Stimulated activated naive CD8-positive, alpha-beta T cell treated with anti-CD3 and anti-CD28 coated beads, Interleukin-15, Interleukin-2, amounts not matched to agents 100 ng/mL and 50 ng/mL, for 24 hours (primary cell): ENCODE results near the gene FNTB.

Source experiments
- H3K27ac Mint-ChIP-seq: one replicate; pipeline ENCODE4 v1.8.0; 2021; ENCODE audit warnings: mild to moderate bottlenecking, mixed read lengths
- H3K27me3 Mint-ChIP-seq: one replicate; pipeline ENCODE4 v1.8.0; 2021; ENCODE audit warnings: mixed read lengths
- H3K36me3 Mint-ChIP-seq: one replicate; pipeline ENCODE4 v1.8.0; 2021; ENCODE audit warnings: low read depth, mixed read lengths
- H3K4me1 Mint-ChIP-seq: one replicate; pipeline ENCODE4 v1.8.0; 2021; ENCODE audit warnings: low read depth, mixed read lengths
- H3K4me3 Mint-ChIP-seq: one replicate; pipeline ENCODE4 v1.8.0; 2021; ENCODE audit warnings: mild to moderate bottlenecking, mixed read lengths
- H3K9me3 Mint-ChIP-seq: one replicate; pipeline ENCODE4 v1.8.0; 2021; ENCODE audit warnings: mixed read lengths

FNTB gene

GRCh38 chr14:64986648-64987437 lies at the start of gene FNTB:
Gene FNTB, plus strand, starts transcription at chr14:64986895. Its CDS starts 59 bp downstream, at chr14:64986954.
- Mint-ChIP-seq H3K4me1 (peaks cover 49% of the 10 kb centered on the region), H3K9me3 (no peaks in the 10 kb centered on the region), H3K4me3 (peak within 1 kb of the TSS; percentile 94), H3K27me3 (peaks cover 8% of the 10 kb centered on the region), H3K36me3 (peaks cover 11% of the 10 kb centered on the region), H3K27ac (peak within 1 kb of the TSS; percentile 99)

DNA sequence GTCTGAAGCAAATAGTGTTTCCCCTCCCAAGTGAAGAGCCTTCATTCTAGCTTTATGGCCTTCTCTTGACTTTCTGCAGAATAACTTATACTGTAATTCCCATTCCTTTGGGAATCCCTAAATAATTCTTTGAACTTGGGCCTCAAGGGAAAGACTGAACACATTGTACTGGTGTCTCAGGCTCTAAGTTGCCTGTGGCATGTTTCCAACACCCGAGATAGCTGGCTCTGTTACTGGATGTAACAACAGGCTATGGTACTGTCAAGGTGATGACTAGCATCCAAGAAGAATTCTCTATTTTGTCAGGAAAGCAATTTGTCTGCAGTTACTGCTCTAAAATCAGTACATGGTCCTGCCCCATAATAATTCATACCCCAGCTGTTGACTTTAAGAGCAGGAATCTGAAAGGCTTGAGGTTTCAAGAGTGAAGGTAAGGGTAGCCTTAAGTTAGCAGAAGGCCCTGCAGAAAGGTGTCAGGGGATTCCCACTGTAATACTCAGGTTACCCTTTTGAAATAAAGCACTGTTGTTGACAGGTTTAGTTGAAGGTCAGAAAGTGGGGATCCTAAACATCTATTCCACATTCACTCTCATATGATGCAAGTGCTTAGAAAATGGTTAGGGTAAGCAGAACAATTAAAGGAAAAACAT lies 49.4 kb upstream of the FNTB start:
- Mint-ChIP-seq H3K27me3 (no peaks in the 10 kb centered on the region), H3K27ac (peak overlapping the region; percentile 57), H3K4me3 (no peak overlapping the region), H3K4me1 (peaks cover 32% of the 10 kb centered on the region), H3K9me3 (no peaks in the 10 kb centered on the region), H3K36me3 (peaks cover 57% of the 10 kb centered on the region)

DNA sequence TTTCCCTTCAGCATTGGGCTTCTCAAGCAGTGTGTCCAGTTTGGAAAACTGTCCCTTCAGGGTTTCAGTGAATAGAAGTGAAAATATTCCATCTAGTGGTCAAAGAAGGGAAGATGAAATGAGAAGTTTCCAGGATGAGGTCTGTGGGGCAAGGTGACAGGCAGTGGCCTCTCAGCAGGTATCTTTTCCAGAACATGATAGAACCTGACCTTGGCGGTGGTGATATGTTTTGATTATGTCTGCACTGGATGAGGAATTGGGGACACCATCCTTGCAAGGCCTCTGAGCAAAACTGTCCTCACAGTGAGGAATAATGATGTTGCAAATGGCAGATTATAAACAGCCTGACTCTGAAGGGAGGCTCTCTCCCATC lies 48.9 kb upstream of the FNTB start:
- Mint-ChIP-seq H3K27ac (peak overlapping the region; percentile 34), H3K4me3 (no peak overlapping the region), H3K4me1 (peaks cover 32% of the 10 kb centered on the region), H3K9me3 (no peaks in the 10 kb centered on the region), H3K36me3 (peaks cover 52% of the 10 kb centered on the region), H3K27me3 (no peaks in the 10 kb centered on the region)

DNA sequence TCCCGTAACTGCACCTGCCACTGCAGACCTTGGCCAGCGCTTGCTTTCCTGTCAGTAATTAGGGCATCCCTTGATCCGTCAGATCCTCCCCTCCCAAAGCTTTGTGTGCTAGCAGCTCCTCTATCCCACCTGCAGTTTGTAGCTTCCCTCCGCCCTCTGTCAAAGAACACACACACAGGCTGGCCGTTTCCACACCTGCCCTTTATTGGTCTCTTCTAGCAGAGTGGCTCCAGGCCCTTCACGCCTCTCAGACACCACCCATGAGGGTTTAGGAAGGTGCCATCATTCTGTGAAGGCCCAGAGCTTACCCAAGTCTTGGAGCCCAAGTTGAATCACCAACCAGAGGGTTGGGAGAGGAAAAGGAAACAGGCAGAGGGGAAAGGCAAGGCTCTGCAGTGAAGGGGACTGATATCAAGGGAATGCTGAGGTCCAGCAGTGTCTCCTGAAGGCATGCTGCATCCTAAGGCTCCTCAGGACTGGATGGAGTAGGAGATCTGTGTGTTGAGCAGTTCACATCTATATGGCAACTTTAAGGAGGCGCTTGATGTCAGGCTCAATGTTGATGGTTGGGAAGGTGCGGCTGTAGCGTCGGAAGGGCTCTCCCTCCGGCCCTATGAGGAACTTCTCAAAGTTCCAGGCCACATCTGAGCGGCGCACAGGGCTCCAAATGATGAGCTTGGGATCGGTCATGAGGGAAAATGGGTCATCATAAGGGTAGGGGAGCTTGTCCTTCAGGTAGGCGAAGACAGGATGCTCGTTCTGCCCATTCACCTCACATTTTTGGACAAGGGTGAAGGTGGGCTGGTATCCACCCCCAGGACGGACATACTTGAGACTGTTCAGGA lies 47.5 kb upstream of the FNTB start:
- Mint-ChIP-seq H3K9me3 (no peaks in the 10 kb centered on the region), H3K27me3 (no peaks in the 10 kb centered on the region), H3K4me1 (peaks cover 43% of the 10 kb centered on the region), H3K36me3 (peaks cover 48% of the 10 kb centered on the region), H3K27ac (peak overlapping the region; percentile 38), H3K4me3 (no peak overlapping the region)

GRCh38 chr14:64939817-64940190 lies 46.9 kb upstream of the FNTB start:
- Mint-ChIP-seq H3K27ac (no peak overlapping the region), H3K4me1 (peaks cover 45% of the 10 kb centered on the region), H3K9me3 (no peaks in the 10 kb centered on the region), H3K36me3 (peaks cover 42% of the 10 kb centered on the region), H3K4me3 (no peak overlapping the region), H3K27me3 (no peaks in the 10 kb centered on the region)

DNA sequence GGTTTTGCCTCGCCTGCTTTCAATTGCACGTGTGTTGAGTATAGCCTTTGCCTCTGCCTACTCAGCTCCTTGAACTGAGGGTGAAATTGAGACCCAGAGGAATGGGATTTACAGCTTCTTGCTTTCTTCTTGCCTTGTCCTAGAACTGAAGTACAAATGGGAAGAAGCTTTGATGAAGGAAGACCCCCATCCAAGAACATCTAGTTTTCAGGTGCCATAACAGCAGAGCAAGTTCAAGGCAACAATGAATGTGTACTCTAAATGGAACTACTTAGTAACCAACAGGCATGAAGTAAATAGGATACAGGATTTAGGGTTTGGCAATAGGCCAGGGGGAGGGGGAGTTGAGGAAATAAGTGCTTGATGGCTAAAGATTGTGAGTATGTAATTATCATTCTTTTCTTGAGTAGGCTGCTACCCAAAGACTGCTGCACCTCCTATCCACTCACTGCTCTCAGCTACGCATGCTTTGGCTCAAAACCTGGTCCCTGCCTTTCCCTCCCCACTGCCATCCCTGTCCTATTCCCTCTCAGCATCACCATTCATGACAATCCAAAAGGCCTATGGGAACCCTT lies 46.3 kb upstream of the FNTB start:
- Mint-ChIP-seq H3K36me3 (peaks cover 37% of the 10 kb centered on the region), H3K4me1 (peaks cover 43% of the 10 kb centered on the region), H3K9me3 (no peaks in the 10 kb centered on the region), H3K27ac (no peak overlapping the region), H3K4me3 (no peak overlapping the region), H3K27me3 (no peaks in the 10 kb centered on the region)

GRCh38 chr14:64942531-64943111 lies 44.1 kb upstream of the FNTB start, which contains the start of gene GPX2:
Gene GPX2, minus strand, starts transcription at chr14:64942745. Its CDS starts 19 bp downstream, at chr14:64942726.
- Mint-ChIP-seq H3K27ac (peak within 1 kb of the TSS; percentile 13), H3K27me3 (no peaks in the 10 kb centered on the region), H3K4me1 (peaks cover 29% of the 10 kb centered on the region), H3K36me3 (peaks cover 28% of the 10 kb centered on the region), H3K9me3 (no peaks in the 10 kb centered on the region), H3K4me3 (no peak within 1 kb of the TSS)

GRCh38 chr14:64943556-64943955 lies 43.1 kb upstream of the FNTB start:
- no peak overlapping the region for H3K4me3 Mint-ChIP-seq
- peaks cover 21% of the 10 kb centered on the region for H3K36me3 Mint-ChIP-seq
- H3K4me1 Mint-ChIP-seq = peaks cover 23% of the 10 kb centered on the region
- H3K27ac Mint-ChIP-seq = no peak overlapping the region
- H3K27me3 Mint-ChIP-seq = no peaks in the 10 kb centered on the region
- no peaks in the 10 kb centered on the region for H3K9me3 Mint-ChIP-seq

DNA sequence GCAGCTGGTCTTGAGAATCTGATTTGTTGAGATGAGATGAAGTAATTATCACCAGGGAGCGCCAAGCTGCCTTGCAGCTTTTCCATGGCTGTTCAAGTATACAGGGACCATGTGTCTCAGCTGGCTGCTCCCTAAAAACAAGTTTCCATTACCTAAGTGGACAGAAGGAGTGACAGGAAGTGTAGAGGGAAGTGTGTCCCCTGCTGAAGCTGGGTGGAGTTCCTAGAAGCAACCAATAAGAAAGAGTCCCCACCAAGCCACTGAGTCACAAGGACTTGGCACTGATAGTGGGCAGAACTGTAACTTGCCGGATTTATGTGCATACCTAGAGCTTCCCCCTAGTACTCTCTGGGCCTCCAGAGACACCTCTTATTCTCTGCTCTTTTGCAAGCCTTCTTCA lies 42.7 kb upstream of the FNTB start:
- H3K36me3 Mint-ChIP-seq = peaks cover 21% of the 10 kb centered on the region
- no peaks in the 10 kb centered on the region for H3K27me3 Mint-ChIP-seq
- H3K4me1 Mint-ChIP-seq = peaks cover 21% of the 10 kb centered on the region
- no peaks in the 10 kb centered on the region for H3K9me3 Mint-ChIP-seq
- H3K27ac Mint-ChIP-seq = no peak overlapping the region
- no peak overlapping the region for H3K4me3 Mint-ChIP-seq

DNA sequence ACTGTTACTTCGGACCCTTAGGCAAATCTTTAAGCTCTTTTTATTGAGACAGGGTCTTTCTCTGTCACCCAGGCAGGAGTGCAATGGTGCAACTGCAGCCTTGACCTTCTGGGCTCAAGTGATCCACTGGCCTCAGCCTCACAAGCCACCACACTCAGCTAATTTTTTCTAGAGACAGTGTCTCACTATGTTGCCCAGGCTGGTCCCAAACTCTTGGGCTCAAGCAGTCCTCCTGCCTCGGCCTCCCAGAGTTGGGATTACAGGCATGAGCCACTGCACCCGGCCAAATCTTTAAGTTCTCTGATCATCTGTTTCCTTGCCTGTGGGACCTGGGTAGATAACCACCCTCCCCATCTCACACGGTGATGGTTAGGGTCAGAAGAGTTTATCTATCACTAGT lies 41.8 kb upstream of the FNTB start:
- H3K9me3 Mint-ChIP-seq = no peaks in the 10 kb centered on the region
- H3K27ac Mint-ChIP-seq = no peak overlapping the region
- peaks cover 19% of the 10 kb centered on the region for H3K36me3 Mint-ChIP-seq
- no peaks in the 10 kb centered on the region for H3K27me3 Mint-ChIP-seq
- H3K4me1 Mint-ChIP-seq = peaks cover 16% of the 10 kb centered on the region
- no peak overlapping the region for H3K4me3 Mint-ChIP-seq

- no peak overlapping the region for H3K4me3 Mint-ChIP-seq
- peaks cover 16% of the 10 kb centered on the region for H3K4me1 Mint-ChIP-seq
- no peak overlapping the region for H3K27ac Mint-ChIP-seq
- no peaks in the 10 kb centered on the region for H3K27me3 Mint-ChIP-seq
- peaks cover 19% of the 10 kb centered on the region for H3K36me3 Mint-ChIP-seq
- H3K9me3 Mint-ChIP-seq = no peaks in the 10 kb centered on the region
Observed at GRCh38 chr14:64945431-64946178, 41.1 kb upstream of the FNTB start.

DNA sequence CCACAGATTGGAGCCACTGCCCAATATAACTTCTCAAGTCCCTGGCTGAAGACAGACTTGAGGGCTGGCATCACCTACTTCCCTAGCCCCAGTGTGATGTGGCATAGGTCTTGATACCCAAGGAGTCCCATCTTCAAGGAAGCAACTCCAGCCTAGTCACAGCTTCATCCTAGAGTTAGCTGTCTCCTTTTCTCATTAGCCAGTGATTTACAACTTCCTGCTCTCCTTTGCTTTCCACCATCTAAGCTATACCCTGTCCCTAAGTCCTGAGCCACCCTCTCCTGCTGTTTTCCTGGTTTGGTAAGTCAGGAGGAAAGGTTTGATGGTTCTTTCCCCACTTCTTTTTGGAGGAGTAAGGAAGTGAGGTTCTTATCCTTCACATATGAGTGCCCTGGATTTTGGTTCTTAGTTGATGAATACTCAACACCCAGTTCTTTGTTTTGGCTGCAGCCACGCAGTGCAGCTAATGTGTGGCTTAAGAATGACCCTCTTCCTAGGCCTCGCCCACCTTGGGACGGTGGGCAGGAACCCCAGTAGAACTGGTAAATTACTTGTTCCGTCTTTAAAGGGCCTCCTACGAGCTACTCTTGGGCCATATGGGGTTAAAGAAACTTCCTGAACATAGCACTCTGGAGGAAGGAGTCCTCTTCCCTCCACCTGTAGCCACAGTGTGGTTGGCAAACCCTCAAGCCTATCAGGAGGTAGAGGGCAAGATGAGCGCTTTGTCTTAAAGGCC lies 40.2 kb upstream of the FNTB start:
- Mint-ChIP-seq H3K9me3 (no peaks in the 10 kb centered on the region), H3K27ac (no peak overlapping the region), H3K27me3 (no peaks in the 10 kb centered on the region), H3K4me3 (no peak overlapping the region), H3K36me3 (peaks cover 15% of the 10 kb centered on the region), H3K4me1 (peaks cover 16% of the 10 kb centered on the region)

GRCh38 chr14:64947710-64948611 lies 38.7 kb upstream of the FNTB start:
- Mint-ChIP-seq H3K36me3 (peaks cover 15% of the 10 kb centered on the region), H3K4me3 (no peak overlapping the region), H3K4me1 (peaks cover 24% of the 10 kb centered on the region), H3K27me3 (no peaks in the 10 kb centered on the region), H3K27ac (no peak overlapping the region), H3K9me3 (no peaks in the 10 kb centered on the region)
